A549 treated with Hydrocortisone at 1 μM for 4 hours (cell line): Measurements from ENCODE around the gene XK. TPM values are rescaled to one million over a fixed set of nuclear protein-coding genes. Genes with fewer than 3 reads are reported as not detected.

Source experiments
- total RNA-seq: library from RNA; stranded (reverse); fragments of 200-300 nt; extraction: Qiagen RNA extraction; gene quantifications from 5 replicates; pipeline ENCODE4 v1.2.3, GENCODE V29; 2022

Gene XK
- 0.37 to 0.43 TPM (median 0.40 TPM) in 5 replicates for total RNA-seq

GRCh38 chrX:37685381-37686359, at the start of gene XK:
TSS of gene XK (plus strand) at chrX:37685791. CDS start at chrX:37685962, 171 bp downstream.

DNA sequence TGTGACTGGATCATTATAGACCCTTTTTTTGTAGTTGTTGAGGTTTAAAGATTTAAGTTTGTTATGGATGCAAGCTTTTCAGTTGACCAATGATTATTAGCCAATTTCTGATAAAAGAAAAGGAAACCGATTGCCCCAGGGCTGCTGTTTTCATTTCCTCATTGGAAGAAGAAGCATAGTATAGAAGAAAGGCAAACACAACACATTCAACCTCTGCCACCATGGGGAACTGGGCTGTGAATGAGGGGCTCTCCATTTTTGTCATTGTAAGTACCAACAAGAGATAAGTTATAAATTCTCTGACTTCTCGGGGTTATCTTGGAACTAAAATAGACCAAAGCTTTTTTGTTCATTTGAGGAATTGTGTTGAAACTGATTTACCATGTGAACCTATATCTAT, 94.3 kb downstream of the XK start, which contains the start of gene CYBB:
Gene CYBB (plus strand): TSS at position 203 of the 400 bp plus-strand sequence. CDS start 19 bp downstream, at position 222.

Other genes with a start within 250 kb of the XK start
- gene LANCL3, start 114.1 kb upstream of the XK start, total RNA-seq, result not detected in 5 replicates
- 0.02 to 0.08 TPM (median 0.05 TPM) in 5 replicates for gene CYBB, start 94.3 kb downstream of the XK start, total RNA-seq
- 13.5 to 21.3 TPM (median 14.7 TPM) in 5 replicates for gene DYNLT3, start 161.8 kb downstream of the XK start, total RNA-seq